Airway epithelial cell (primary cell): ENCODE measurements around the gene PTPRF. TPM values are rescaled to one million over a fixed set of nuclear protein-coding genes. Genes with fewer than 3 reads are reported as not detected.

ENCODE experiments used
- total RNA-seq: library from RNA; depleted of rRNA; stranded (reverse); fragments of >200 nt; gene quantifications from 2 replicates; pipeline ENCODE4 v1.2.3, GENCODE V29; 2015

PTPRF gene
- total RNA-seq, result 152 and 214 TPM in 2 replicates

GRCh38 chr1:43530483-43531106, at the start of gene PTPRF:
TSS of gene PTPRF (plus strand) at chr1:43530883. CDS start at chr1:43545076, 14,193 bp downstream.

Other genes with a start within 250 kb of the PTPRF start
- 3.9 and 8.7 TPM in 2 replicates for gene C1orf210, start 245.3 kb upstream of the PTPRF start, total RNA-seq
- gene TIE1, start 229.9 kb upstream of the PTPRF start, total RNA-seq, result not detected in 2 replicates
- not detected in 2 replicates for gene MPL, start 193.1 kb upstream of the PTPRF start, total RNA-seq
- gene CDC20, start 171.9 kb upstream of the PTPRF start, total RNA-seq, result 152 and 191 TPM in 2 replicates
- gene ELOVL1, start 162.9 kb upstream of the PTPRF start, total RNA-seq, result 144 and 188 TPM in 2 replicates
- gene MED8, start 141.1 kb upstream of the PTPRF start, total RNA-seq, result 36.0 and 39.4 TPM in 2 replicates
- gene SZT2, start 141.0 kb upstream of the PTPRF start, total RNA-seq, result 12.6 and 19.2 TPM in 2 replicates
- 51.7 and 60.2 TPM in 2 replicates for gene HYI, start 77.0 kb upstream of the PTPRF start, total RNA-seq
- 25.7 and 28.8 TPM in 2 replicates for gene KDM4A, start 119.3 kb downstream of the PTPRF start, total RNA-seq
- 6.2 and 13.0 TPM in 2 replicates for gene ST3GAL3, start 176.7 kb downstream of the PTPRF start, total RNA-seq